Measurements from ENCODE around the gene CCM2L.

DNA sequence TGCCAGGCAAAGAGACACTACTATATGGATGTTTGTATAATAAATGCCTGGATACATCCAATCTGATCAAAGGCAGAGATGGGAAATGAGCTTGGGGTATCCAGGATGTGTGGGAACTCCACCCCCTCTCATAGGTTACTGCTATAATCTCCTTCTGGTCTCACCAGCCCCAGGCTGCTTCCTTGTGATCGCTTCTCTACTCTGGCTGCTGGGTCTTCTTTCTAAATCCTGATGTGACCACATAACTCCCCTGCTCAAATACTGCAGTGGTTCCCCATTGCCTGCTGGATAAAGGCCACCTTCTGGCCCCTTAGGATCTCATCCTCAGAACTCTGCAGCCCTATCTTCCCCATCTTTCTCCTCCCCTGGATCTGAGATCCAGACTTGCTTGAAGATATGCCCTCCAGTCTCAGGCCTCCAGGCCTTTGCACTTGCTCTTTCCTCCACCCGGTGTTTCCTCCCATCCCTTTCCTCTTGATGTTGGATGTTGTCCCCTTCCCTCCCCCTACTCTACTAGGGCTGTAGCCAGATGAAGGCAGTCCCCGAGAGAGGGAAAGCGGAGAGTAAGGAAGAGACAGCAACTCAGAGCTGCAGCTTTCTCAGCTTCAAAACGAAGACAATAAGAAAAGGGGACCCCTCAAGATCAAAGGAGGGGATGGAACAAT is 43.1 kb upstream of the CCM2L start:
- TF ChIP-seq, protein P1, sequence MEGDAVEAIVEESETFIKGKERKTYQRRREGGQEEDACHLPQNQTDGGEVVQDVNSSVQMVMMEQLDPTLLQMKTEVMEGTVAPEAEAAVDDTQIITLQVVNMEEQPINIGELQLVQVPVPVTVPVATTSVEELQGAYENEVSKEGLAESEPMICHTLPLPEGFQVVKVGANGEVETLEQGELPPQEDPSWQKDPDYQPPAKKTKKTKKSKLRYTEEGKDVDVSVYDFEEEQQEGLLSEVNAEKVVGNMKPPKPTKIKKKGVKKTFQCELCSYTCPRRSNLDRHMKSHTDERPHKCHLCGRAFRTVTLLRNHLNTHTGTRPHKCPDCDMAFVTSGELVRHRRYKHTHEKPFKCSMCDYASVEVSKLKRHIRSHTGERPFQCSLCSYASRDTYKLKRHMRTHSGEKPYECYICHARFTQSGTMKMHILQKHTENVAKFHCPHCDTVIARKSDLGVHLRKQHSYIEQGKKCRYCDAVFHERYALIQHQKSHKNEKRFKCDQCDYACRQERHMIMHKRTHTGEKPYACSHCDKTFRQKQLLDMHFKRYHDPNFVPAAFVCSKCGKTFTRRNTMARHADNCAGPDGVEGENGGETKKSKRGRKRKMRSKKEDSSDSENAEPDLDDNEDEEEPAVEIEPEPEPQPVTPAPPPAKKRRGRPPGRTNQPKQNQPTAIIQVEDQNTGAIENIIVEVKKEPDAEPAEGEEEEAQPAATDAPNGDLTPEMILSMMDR (IDR thresholded peaks at IDR 0.05; ENCODE audit: borderline replicate concordance, extremely low read depth, low read length, poor library complexity, severe bottlenecking): no peak
- no peak for TF ChIP-seq EZH2 (IDR thresholded peaks at IDR 0.05; ENCODE audit: borderline replicate concordance, low read depth, low read length, severe bottlenecking)
